Mucosa of stomach (tissue), 1 donor: Measurements from ENCODE around the gene CNN3.

Experiments
- H3K27me3 ChIP-seq: one replicate; pipeline ENCODE4 v1.7.0; 2013; ENCODE audit warnings: mild to moderate bottlenecking, low read length; ENCODE audit not compliant: control insufficient read depth, insufficient read depth
- H3K36me3 ChIP-seq: one replicate; pipeline ENCODE4 v1.7.0; 2013; ENCODE audit warnings: low read length; ENCODE audit not compliant: control insufficient read depth, insufficient read depth
- H3K4me1 ChIP-seq: one replicate; pipeline ENCODE4 v1.7.0; 2013; ENCODE audit warnings: mild to moderate bottlenecking, low read length; ENCODE audit not compliant: control insufficient read depth, insufficient read depth
- H3K4me3 ChIP-seq: one replicate; pipeline ENCODE4 v1.7.0; 2013; ENCODE audit warnings: low read length
- H3K9ac ChIP-seq: one replicate; pipeline ENCODE4 v1.7.0; 2013; ENCODE audit warnings: mild to moderate bottlenecking, low read length, moderate library complexity
- H3K9me3 ChIP-seq: one replicate; pipeline ENCODE4 v1.7.0; 2013; ENCODE audit warnings: mild to moderate bottlenecking, low read length, moderate library complexity; ENCODE audit not compliant: control insufficient read depth
- donor health status: Pancreatic carcinoma.

The CNN3 gene

GRCh38 chr1:94926915-94927404 is at the start of gene CNN3:
CNN3 (minus strand) TSS chr1:94927110; CDS start chr1:94926894, 216 bp downstream.
- Histone ChIP-seq H3K9ac (peak within 1 kb of the TSS; percentile 81), H3K27me3 (peaks cover 3% of the 10 kb centered on the region), H3K4me1 (peaks cover 19% of the 10 kb centered on the region)

GRCh38 chr1:94974824-94975223 is 47.9 kb upstream of the CNN3 start:
- H3K4me1 ChIP-seq, result no peaks in the 10 kb centered on the region
- no peaks in the 10 kb centered on the region for H3K27me3 ChIP-seq
- H3K9me3 ChIP-seq, result no peaks in the 10 kb centered on the region
- no peak overlapping the region for H3K9ac ChIP-seq
- H3K4me3 ChIP-seq, result no peak overlapping the region
- no peaks in the 10 kb centered on the region for H3K36me3 ChIP-seq

More at GRCh38 chr1:94926915-94927404, at the start of gene CNN3:
- Histone ChIP-seq H3K4me3 (peak within 1 kb of the TSS; percentile 38), H3K36me3 (no peaks in the 10 kb centered on the region), H3K9me3 (no peaks in the 10 kb centered on the region)

- H3K9me3 ChIP-seq, result no peaks in the 10 kb centered on the region
- no peak overlapping the region for H3K4me3 ChIP-seq
- no peaks in the 10 kb centered on the region for H3K36me3 ChIP-seq
- H3K9ac ChIP-seq, result no peak overlapping the region
- no peaks in the 10 kb centered on the region for H3K27me3 ChIP-seq
- no peaks in the 10 kb centered on the region for H3K4me1 ChIP-seq
These were observed 47.3 kb upstream of the CNN3 start for GRCh38 chr1:94974241-94974640.

- H3K9ac ChIP-seq, result no peak overlapping the region
- no peaks in the 10 kb centered on the region for H3K36me3 ChIP-seq
- H3K27me3 ChIP-seq, result no peaks in the 10 kb centered on the region
- no peaks in the 10 kb centered on the region for H3K4me1 ChIP-seq
- H3K9me3 ChIP-seq, result no peaks in the 10 kb centered on the region
- no peak overlapping the region for H3K4me3 ChIP-seq
These were observed 46.5 kb upstream of the CNN3 start for GRCh38 chr1:94973309-94973922.

GRCh38 chr1:94971491-94971924 is 44.6 kb upstream of the CNN3 start:
- no peak overlapping the region for H3K9ac ChIP-seq
- H3K36me3 ChIP-seq, result no peaks in the 10 kb centered on the region
- no peaks in the 10 kb centered on the region for H3K27me3 ChIP-seq
- no peaks in the 10 kb centered on the region for H3K9me3 ChIP-seq
- H3K4me1 ChIP-seq, result no peaks in the 10 kb centered on the region
- no peak overlapping the region for H3K4me3 ChIP-seq

GRCh38 chr1:94970783-94971182 is 43.9 kb upstream of the CNN3 start:
- no peaks in the 10 kb centered on the region for H3K4me1 ChIP-seq
- no peak overlapping the region for H3K9ac ChIP-seq
- H3K4me3 ChIP-seq, result no peak overlapping the region
- no peaks in the 10 kb centered on the region for H3K27me3 ChIP-seq
- no peaks in the 10 kb centered on the region for H3K9me3 ChIP-seq
- H3K36me3 ChIP-seq, result no peaks in the 10 kb centered on the region

- Histone ChIP-seq H3K9me3 (no peaks in the 10 kb centered on the region), H3K4me3 (no peak overlapping the region), H3K36me3 (no peaks in the 10 kb centered on the region), H3K9ac (no peak overlapping the region), H3K27me3 (no peaks in the 10 kb centered on the region), H3K4me1 (no peaks in the 10 kb centered on the region)
These were observed 42.2 kb upstream of the CNN3 start for GRCh38 chr1:94969137-94969536.

GRCh38 chr1:94966033-94966432 is 39.1 kb upstream of the CNN3 start:
- H3K9me3 ChIP-seq, result no peaks in the 10 kb centered on the region
- no peaks in the 10 kb centered on the region for H3K36me3 ChIP-seq
- no peaks in the 10 kb centered on the region for H3K27me3 ChIP-seq
- peaks cover 10% of the 10 kb centered on the region for H3K4me1 ChIP-seq
- H3K4me3 ChIP-seq, result no peak overlapping the region
- H3K9ac ChIP-seq, result no peak overlapping the region

GRCh38 chr1:94963864-94964263 is 37.0 kb upstream of the CNN3 start:
- H3K4me3 ChIP-seq, result no peak overlapping the region
- H3K27me3 ChIP-seq, result no peaks in the 10 kb centered on the region
- H3K9ac ChIP-seq, result no peak overlapping the region
- H3K36me3 ChIP-seq, result no peaks in the 10 kb centered on the region
- H3K4me1 ChIP-seq, result peaks cover 10% of the 10 kb centered on the region
- no peaks in the 10 kb centered on the region for H3K9me3 ChIP-seq

- H3K27me3 ChIP-seq, result no peaks in the 10 kb centered on the region
- peak overlapping the region; percentile 72 for H3K9ac ChIP-seq
- no peaks in the 10 kb centered on the region for H3K36me3 ChIP-seq
- H3K4me3 ChIP-seq, result peak overlapping the region; percentile 33
- H3K4me1 ChIP-seq, result peaks cover 10% of the 10 kb centered on the region
- H3K9me3 ChIP-seq, result no peaks in the 10 kb centered on the region
These were observed 35.7 kb upstream of the CNN3 start for GRCh38 chr1:94962409-94963265.

GRCh38 chr1:94961988-94962387 is 35.1 kb upstream of the CNN3 start:
- Histone ChIP-seq H3K4me3 (no peak overlapping the region), H3K9ac (no peak overlapping the region), H3K36me3 (no peaks in the 10 kb centered on the region), H3K4me1 (peaks cover 10% of the 10 kb centered on the region), H3K9me3 (no peaks in the 10 kb centered on the region), H3K27me3 (no peaks in the 10 kb centered on the region)

- Histone ChIP-seq H3K27me3 (no peaks in the 10 kb centered on the region), H3K9ac (no peak overlapping the region)
These were observed 34.7 kb upstream of the CNN3 start for GRCh38 chr1:94961582-94961981.

More at GRCh38 chr1:94961582-94961981, 34.7 kb upstream of the CNN3 start:
- Histone ChIP-seq H3K4me3 (no peak overlapping the region), H3K9me3 (no peaks in the 10 kb centered on the region), H3K4me1 (peaks cover 10% of the 10 kb centered on the region), H3K36me3 (no peaks in the 10 kb centered on the region)
